HepG2 (cell line): ENCODE data around the gene PUM1. TPM values are rescaled to one million over a fixed set of nuclear protein-coding genes. Genes with fewer than 3 reads are reported as not detected.

Source experiments
- ATAC-seq: fragments of 200-7000 bp; cut with Tn5 transposase; 3 replicates; pipeline ENCODE4 v1.9.1; 2020; ENCODE audit warnings: mild to moderate bottlenecking, moderate library complexity
- BruUV-seq: library from RNA; stranded (reverse); fragments of 400-500 nt; replicated peaks from 2 replicates; lab custom pipeline; 2021; lab: Mats Ljungman, UMichigan
- CTCF ChIA-PET: fragments of 300-600 bp; formaldehyde crosslinking; extraction: SDS; loops from one replicate; lab custom pipeline; 2021; ENCODE audit warnings: low total read pairs, inconsistent platforms, low intra/inter-chr PET ratio; lab: Yijun Ruan, JAX
- POLR2A ChIA-PET: fragments of 350-600 bp; sonication (Branson Sonifier 250); formaldehyde crosslinking; loops from one replicate; lab custom pipeline; 2020; ENCODE audit warnings: antibody characterized with exemption, inconsistent platforms; lab: Yijun Ruan, JAX
- DNase-seq: peaks from one replicate; pipeline ENCODE4 v3.0.0-alpha.2; 2015; ENCODE audit warnings: low spot score
- FAIRE-seq: peaks from 3 replicates; lab custom pipeline; 2011; peaks lifted over from hg19 to GRCh38; lab: Jason Lieb, UNC
- H2AFZ ChIP-seq: one replicate; pipeline ENCODE4 v1.6.1; 2011; ENCODE audit warnings: low read length, inconsistent platforms
- H3K27ac ChIP-seq: fragments of 300-600 bp; 3 replicates; pipeline ENCODE4 v1.8.0; 2011; ENCODE audit warnings: mixed run types, mild to moderate bottlenecking, mixed read lengths, low read length, inconsistent platforms; ENCODE audit not compliant: insufficient read depth; ENCODE audit errors: extremely low read length
- H3K27me3 ChIP-seq, 2 experiments: fragments of 200-600 bp in 1 of 2; 2 replicates in 1 of 2; 3 replicates in 1 of 2; pipeline versions ENCODE4 v1.6.0 to v1.8.0; 2011; ENCODE audit warnings: low read length in 2 of 2, mild to moderate bottlenecking in 2 of 2, moderate library complexity in 2 of 2, inconsistent platforms in 1 of 2; ENCODE audit not compliant: insufficient read depth in 2 of 2, control insufficient read depth in 1 of 2
- H3K36me3 ChIP-seq, 2 experiments: fragments of 200-600 bp in 1 of 2; replicated peaks in 1 of 2; 2 replicates in 1 of 2; 3 replicates in 1 of 2; pipeline versions ENCODE4 v1.5.1 to v1.8.0; 2011; ENCODE audit warnings: low read length in 2 of 2, inconsistent platforms in 1 of 2; ENCODE audit not compliant: insufficient read depth in 2 of 2, control insufficient read depth in 1 of 2
- H3K4me1 ChIP-seq: 2 replicates; pipeline ENCODE4 v1.5.1; 2012; ENCODE audit warnings: low read length, inconsistent platforms; ENCODE audit not compliant: insufficient read depth
- H3K4me2 ChIP-seq: 2 replicates; pipeline ENCODE4 v1.6.0; 2011; ENCODE audit warnings: low read depth, low read length, inconsistent platforms
- H3K4me3 ChIP-seq, 3 experiments: fragments of 200-600 bp in 1 of 3; sonication (generic), shearing (Covaris generic) in 1 of 3; replicated peaks in 1 of 3; 2 replicates each; pipeline ENCODE4 v1.5.1; 2011 to 2016; ENCODE audit warnings: low read length in 3 of 3, inconsistent platforms in 2 of 3, low read depth in 2 of 3, mild to moderate bottlenecking in 2 of 3, control low read depth in 1 of 3, mixed read lengths in 1 of 3; ENCODE audit not compliant: insufficient read depth in 1 of 3
- H3K79me2 ChIP-seq: one replicate; pipeline ENCODE4 v1.6.1; 2011; ENCODE audit warnings: low read length, inconsistent platforms; ENCODE audit not compliant: insufficient read depth
- H3K9ac ChIP-seq: 2 replicates; pipeline ENCODE4 v1.6.0; 2011; ENCODE audit warnings: mild to moderate bottlenecking, low read depth, low read length, inconsistent platforms; ENCODE audit not compliant: insufficient read depth
- H3K9me3 ChIP-seq: 2 replicates; pipeline ENCODE4 v1.5.1; 2012; ENCODE audit warnings: mild to moderate bottlenecking, low read length
- H4K20me1 ChIP-seq: 2 replicates; pipeline ENCODE4 v1.6.0; 2011; ENCODE audit warnings: inconsistent platforms, mild to moderate bottlenecking, low read length, moderate library complexity; ENCODE audit not compliant: insufficient read depth
- EZH2 ChIP-seq: conservative IDR thresholded peaks from 2 replicates; pipeline ENCODE4 v1.6.1; 2012; ENCODE audit warnings: mild to moderate bottlenecking, low read depth, low read length, moderate library complexity
- GABPA ChIP-seq, 2 experiments: IDR thresholded peaks; 2 replicates each; pipeline ENCODE4 v1.6.1; 2011 to 2016; ENCODE audit warnings: low read depth in 2 of 2, low read length in 1 of 2, missing biosample characterization in 1 of 2, missing genetic modification characterization in 1 of 2
- HHEX ChIP-seq: IDR thresholded peaks from 2 replicates; pipeline ENCODE4 v1.6.1; 2016; ENCODE audit warnings: control low read depth
- IRF2 ChIP-seq: IDR thresholded peaks from 2 replicates; pipeline ENCODE4 v1.6.1; 2018; ENCODE audit warnings: missing genetic modification reagents, missing compliant biosample characterization
- RFXANK ChIP-seq: IDR thresholded peaks from 2 replicates; pipeline ENCODE4 v1.6.1; 2016
- SRSF1 ChIP-seq: fragments of 200-400 bp; formaldehyde crosslinking; optimal IDR thresholded peaks from 2 replicates; pipeline ENCODE3; 2017; ENCODE audit warnings: mild to moderate bottlenecking, low read depth, low read length, moderate library complexity
- SRY ChIP-seq: sonication (generic); formaldehyde crosslinking; IDR thresholded peaks from 2 replicates; pipeline ENCODE4 v1.8.0; 2022; ENCODE audit warnings: mild to moderate bottlenecking, missing genetic modification reagents
- ZNF263 ChIP-seq: sonication (generic); formaldehyde crosslinking; IDR thresholded peaks from 2 replicates; pipeline ENCODE4 v1.4.0; 2020; ENCODE audit warnings: missing genetic modification reagents
- ZNF333 ChIP-seq: sonication (generic); formaldehyde crosslinking; IDR thresholded peaks from 2 replicates; pipeline ENCODE4 v1.4.0; 2020; ENCODE audit warnings: mild to moderate bottlenecking, missing genetic modification reagents, borderline replicate concordance
- ZNF570 ChIP-seq: sonication (generic); formaldehyde crosslinking; IDR thresholded peaks from 2 replicates; pipeline ENCODE4 v1.4.0; 2020; ENCODE audit warnings: mild to moderate bottlenecking, missing genetic modification reagents, borderline replicate concordance
- WGBS: methylation state at CpG from one replicate; pipeline ENCODE4 v1.1.6; 2017; ENCODE audit warnings: low lambda C conversion rate; 5-methylcytosine and 5-hydroxymethylcytosine counted together
- in situ Hi-C: cut with HindIII; loops from 2 replicates; pipeline ENCODE4 v1.10.0; 2017; ENCODE audit warnings: low pct_unique_long_range_greater_than_20kb; ENCODE audit not compliant: extremely low pct_ligation_motif_present
- intact Hi-C: fragments of 100-400 bp; cut with micrococcal nuclease; formaldehyde crosslinking; loops from one replicate; pipeline ENCODE4 v1.10.0; 2022; ENCODE audit not compliant: unreplicated experiment
- polyA plus RNA-seq, 8 experiments: library from polyadenylated mRNA; depleted of rRNA in 3 of 8; stranded (reverse) in 7 of 8; unstranded in 1 of 8; fragments of >200 nt; fragmentation: Illumina TruSeq in 4 of 8; extraction: Trizol in 4 of 8; gene quantifications; 2 replicates each; pipeline versions ENCODE4 v1.2.1 to v1.2.3, GENCODE V29; 2011 to 2016; ENCODE audit warnings: low read depth in 4 of 8, missing spikeins in 1 of 8, mixed read lengths in 1 of 8; ENCODE audit not compliant: insufficient read depth in 1 of 8
- total RNA-seq, 5 experiments: library from RNA; depleted of rRNA; stranded (reverse); fragments of >200 nt; fragmentation: Illumina TruSeq; extraction: Trizol; gene quantifications; 2 replicates each; pipeline ENCODE4 v1.2.3, GENCODE V29; 2016; ENCODE audit warnings: low read depth in 1 of 5
- TF ChIP-seq, protein P1 (sequence below): sonication (generic); formaldehyde crosslinking; IDR thresholded peaks from 2 replicates; pipeline ENCODE4 v1.5.0; 2020; ENCODE audit warnings: mild to moderate bottlenecking, missing genetic modification reagents, moderate library complexity
- TF ChIP-seq, protein P2 (sequence below): IDR thresholded peaks from 2 replicates; pipeline ENCODE4 v1.6.1; 2016; ENCODE audit warnings: missing biosample characterization, missing genetic modification reagents, low read depth
- TF ChIP-seq, protein P3 (sequence below): sonication (generic); formaldehyde crosslinking; IDR thresholded peaks from 2 replicates; pipeline ENCODE4 v1.8.0; 2022; ENCODE audit warnings: missing genetic modification reagents, low read depth, mild to moderate bottlenecking, borderline replicate concordance

PUM1 gene
- total and polyA plus RNA-seq, 2 of the 13 experiments (the other 11 are each of a cell fraction or from before 2014, with no cell fraction given): 64.7 to 91.0 TPM

DNA sequence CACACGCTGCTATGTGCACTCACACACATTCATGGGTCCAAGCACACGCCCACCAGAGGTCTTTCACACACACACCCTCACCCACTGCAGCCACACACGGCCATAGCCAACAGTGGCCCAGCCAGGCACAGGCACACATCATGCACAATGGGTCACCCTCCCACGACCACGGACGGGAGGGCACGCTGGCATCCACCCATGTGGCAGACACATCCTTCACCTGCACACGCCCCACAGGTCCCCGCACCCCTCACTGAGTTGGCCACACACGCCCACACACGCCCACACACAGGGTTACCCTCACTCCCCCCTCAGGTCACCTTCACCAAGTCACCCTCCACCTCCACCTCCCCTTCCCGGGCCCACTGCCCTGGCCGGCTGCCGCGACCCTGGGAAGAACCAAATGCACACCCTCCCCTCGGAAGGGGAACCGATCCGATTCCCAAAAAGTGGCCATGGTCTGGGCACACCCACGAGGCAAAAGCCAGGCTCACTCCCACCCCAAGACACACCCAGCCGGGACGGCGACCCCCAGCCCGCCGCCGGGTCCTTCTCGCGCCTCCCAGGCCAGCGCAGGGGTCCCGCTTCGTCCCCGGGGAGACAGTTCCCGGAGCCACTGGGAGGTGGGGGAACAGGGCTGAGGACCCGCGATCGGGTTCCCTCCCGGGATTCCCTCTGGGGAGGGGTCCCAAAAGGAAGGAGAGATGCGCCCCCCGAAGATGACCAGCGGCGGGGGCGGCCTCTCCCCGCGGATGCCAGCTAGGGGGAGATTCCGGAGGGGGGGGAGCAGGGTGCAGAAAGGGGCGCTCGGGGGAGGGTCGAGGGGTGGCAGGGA lies 157.8 kb downstream of the PUM1 start (continued):
- TF ChIP-seq, protein P1, sequence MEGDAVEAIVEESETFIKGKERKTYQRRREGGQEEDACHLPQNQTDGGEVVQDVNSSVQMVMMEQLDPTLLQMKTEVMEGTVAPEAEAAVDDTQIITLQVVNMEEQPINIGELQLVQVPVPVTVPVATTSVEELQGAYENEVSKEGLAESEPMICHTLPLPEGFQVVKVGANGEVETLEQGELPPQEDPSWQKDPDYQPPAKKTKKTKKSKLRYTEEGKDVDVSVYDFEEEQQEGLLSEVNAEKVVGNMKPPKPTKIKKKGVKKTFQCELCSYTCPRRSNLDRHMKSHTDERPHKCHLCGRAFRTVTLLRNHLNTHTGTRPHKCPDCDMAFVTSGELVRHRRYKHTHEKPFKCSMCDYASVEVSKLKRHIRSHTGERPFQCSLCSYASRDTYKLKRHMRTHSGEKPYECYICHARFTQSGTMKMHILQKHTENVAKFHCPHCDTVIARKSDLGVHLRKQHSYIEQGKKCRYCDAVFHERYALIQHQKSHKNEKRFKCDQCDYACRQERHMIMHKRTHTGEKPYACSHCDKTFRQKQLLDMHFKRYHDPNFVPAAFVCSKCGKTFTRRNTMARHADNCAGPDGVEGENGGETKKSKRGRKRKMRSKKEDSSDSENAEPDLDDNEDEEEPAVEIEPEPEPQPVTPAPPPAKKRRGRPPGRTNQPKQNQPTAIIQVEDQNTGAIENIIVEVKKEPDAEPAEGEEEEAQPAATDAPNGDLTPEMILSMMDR (CRISPR knock-in tag): no peak
- TF ChIP-seq ZNF570 (CRISPR knock-in tag): no peak

DNA sequence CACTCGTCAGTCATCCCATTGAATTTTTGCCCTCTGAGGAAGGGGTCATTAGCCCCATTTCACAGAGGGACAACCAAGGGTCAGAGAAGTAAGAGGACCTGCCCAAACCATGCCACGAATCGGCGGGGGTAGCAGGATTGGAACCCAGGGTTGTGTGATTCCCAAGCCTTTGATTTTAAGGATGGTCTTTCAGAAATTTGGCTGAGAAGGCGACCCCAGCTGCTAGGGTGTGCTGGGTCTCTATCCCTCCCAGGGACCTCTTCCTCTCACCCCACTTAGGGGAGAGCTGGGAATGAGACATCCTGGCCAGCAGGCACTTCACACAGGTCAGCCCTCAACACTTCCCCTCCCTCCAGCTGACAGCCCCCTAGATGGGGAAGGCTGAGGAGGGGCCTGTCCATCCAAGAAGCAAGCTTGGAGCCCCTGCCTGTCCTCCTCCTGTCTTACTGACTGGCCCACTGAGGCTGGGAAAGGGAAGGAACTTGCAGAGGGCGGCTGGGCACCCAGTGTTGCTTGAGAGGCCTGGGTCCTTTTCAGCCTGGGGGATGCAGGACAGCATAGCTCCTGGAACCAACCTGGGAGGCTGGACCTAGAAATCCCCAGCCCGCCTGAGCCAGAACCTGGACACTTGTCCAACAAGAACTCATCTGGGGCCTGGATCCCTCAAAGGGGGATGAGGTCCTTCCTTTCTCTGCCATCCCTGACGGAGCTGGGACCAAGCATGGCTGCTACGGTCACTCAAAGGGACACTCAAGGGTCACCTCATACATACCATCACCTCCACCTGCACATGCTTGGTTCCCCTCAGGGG lies 158.7 kb downstream of the PUM1 start:
- no peak for FAIRE-seq
- intact Hi-C loops: no loop called here
- H3K9ac ChIP-seq: no peak overlapping the region
- H3K27ac ChIP-seq: no peak overlapping the region
- TF ChIP-seq ZNF263 (CRISPR knock-in tag) (no peak), GABPA (IDR thresholded peaks at IDR 0.05; ENCODE audit: low read depth, low read length) (no peak), GABPA (CRISPR knock-in tag; IDR thresholded peaks at IDR 0.05; ENCODE audit: low read depth) (no peak), ZNF333 (CRISPR knock-in tag) (no peak), RFXANK (CRISPR knock-in tag) (no peak), IRF2 (no peak), SRSF1 (no peak), EZH2 (no peak), SRY (no peak), HHEX (CRISPR knock-in tag) (no peak)
- TF ChIP-seq, protein P2, sequence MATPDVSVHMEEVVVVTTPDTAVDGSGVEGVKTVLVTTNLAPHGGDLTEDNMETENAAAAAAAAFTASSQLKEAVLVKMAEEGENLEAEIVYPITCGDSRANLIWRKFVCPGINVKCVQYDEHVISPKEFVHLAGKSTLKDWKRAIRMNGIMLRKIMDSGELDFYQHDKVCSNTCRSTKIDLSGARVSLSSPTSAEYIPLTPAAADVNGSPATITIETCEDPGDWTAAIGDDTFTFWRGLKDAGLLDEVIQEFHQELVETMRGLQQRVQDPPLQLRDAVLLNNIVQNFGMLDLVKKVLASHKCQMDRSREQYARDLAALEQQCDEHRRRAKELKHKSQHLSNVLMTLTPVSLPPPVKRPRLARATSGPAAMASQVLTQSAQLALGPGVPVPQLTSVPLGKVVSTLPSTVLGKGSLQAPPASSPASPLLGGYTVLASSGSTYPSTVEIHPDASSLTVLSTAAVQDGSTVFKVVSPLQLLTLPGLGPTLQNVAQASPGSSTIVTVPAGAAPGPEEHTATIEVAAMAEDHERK (CRISPR knock-in tag): no peak
- TF ChIP-seq, protein P3, sequence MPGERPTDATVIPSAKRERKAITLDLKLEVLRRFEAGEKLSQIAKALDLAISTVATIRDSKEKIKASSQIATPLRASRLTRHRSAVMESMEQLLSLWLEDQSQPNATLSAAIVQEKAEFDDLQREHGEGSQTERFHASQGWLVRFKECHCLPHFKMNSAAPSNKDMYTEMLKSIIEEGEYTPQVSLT: no peak
- DNase-seq: no peak
- ChIA-PET CTCF (no interaction called here), POLR2A (no interaction called here)
- H3K79me2 ChIP-seq: no peaks in the 10 kb centered on the region
- H2AFZ ChIP-seq: no peak overlapping the region
- in situ Hi-C loops: no loop called here
- H3K4me1 ChIP-seq: peaks cover 33% of the 10 kb centered on the region
- no TSS peak for BruUV-seq
- peak overlapping the region; percentile 7; the same call in 1 of the 2 replicates for H3K4me2 ChIP-seq
- ATAC-seq: no peak
- H3K36me3 ChIP-seq: no peaks in the 10 kb centered on the region
- no peaks in the 10 kb centered on the region for H4K20me1 ChIP-seq
- peaks cover 5 to 45% of the 10 kb centered on the region in 2 experiments for H3K27me3 ChIP-seq
- no peak overlapping the region; a peak in 1 of 6 replicates for H3K4me3 ChIP-seq
- H3K9me3 ChIP-seq: no peaks in the 10 kb centered on the region
- 60% methylated on average over 2 of the region's 9 CpGs for WGBS
